ENCODE measurements around the gene SEC61A2. TPM values are rescaled to one million over a fixed set of nuclear protein-coding genes. Genes with fewer than 3 reads are reported as not detected.
A peak's percentile ranks its signal among the peaks of the same experiment; 100 is the strongest.

The SEC61A2 gene
- total and polyA plus RNA-seq, 10 of the 15 experiments (the other 5 are each of a cell fraction or from before 2014, with no cell fraction given), result 3.0 to 36.2 (median 8.6) TPM

DNA sequence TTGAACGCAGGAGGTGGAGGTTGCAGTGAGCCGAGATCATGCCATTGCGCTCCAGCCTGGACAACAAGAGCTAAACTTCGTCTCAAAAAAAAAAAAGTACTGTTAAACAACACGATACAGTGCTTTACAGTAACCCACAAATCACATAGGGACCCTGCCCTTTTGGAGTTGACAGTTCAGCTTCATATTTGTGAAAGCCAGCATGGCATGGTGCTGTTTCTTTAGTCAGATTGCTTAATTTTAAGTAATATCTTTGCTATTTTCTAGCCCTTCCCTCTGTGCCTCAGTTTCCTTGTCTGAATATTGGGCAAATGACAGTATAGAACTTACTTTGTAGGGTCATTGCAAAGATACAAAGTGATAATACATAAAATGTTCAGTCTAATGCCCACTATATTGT is 71.4 kb downstream of the SEC61A2 start (continued):
- TF ChIP-seq, protein P1, sequence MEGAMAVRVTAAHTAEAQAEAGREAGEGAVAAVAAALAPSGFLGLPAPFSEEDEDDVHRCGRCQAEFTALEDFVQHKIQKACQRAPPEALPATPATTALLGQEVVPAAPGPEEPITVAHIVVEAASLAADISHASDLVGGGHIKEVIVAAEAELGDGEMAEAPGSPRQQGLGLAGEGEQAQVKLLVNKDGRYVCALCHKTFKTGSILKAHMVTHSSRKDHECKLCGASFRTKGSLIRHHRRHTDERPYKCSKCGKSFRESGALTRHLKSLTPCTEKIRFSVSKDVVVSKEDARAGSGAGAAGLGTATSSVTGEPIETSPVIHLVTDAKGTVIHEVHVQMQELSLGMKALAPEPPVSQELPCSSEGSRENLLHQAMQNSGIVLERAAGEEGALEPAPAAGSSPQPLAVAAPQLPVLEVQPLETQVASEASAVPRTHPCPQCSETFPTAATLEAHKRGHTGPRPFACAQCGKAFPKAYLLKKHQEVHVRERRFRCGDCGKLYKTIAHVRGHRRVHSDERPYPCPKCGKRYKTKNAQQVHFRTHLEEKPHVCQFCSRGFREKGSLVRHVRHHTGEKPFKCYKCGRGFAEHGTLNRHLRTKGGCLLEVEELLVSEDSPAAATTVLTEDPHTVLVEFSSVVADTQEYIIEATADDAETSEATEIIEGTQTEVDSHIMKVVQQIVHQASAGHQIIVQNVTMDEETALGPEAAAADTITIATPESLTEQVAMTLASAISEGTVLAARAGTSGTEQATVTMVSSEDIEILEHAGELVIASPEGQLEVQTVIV (IDR thresholded peaks at IDR 0.05; ENCODE audit: borderline replicate concordance, partially characterized antibody), result no peak
- no peak for TF ChIP-seq LARP7 (IDR thresholded peaks at IDR 0.05)

GRCh38 chr10:12201543-12201942 is 72.1 kb downstream of the SEC61A2 start:
- peak; percentile 15; the same call in 2 of the 3 replicates for ATAC-seq
- intact Hi-C loops (cut with micrococcal nuclease; ENCODE audit: unreplicated experiment) (no loop called here), in situ Hi-C loops (cut with MboI) (no loop called here)
- Histone ChIP-seq H3K4me2 (ENCODE audit: control insufficient read depth, insufficient read depth) (no peak overlapping the region), H3K4me3 (no peak overlapping the region), H3K36me3 (ENCODE audit: control insufficient read depth in 2 of 2, insufficient read depth in 2 of 2, low read length in 1 of 2) (peaks cover 0 to 32% of the 10 kb centered on the region in 2 experiments), H3K9me3 (replicated peaks; ENCODE audit: control insufficient read depth, insufficient read depth, low read length) (no peaks in the 10 kb centered on the region), H2AFZ (ENCODE audit: control insufficient read depth, low read depth, low read length) (no peak overlapping the region), H3K9ac (ENCODE audit: control insufficient read depth, insufficient read depth, low read length) (no peak overlapping the region), H3K4me1 (ENCODE audit: control insufficient read depth, insufficient read depth, low read length) (peaks cover 7% of the 10 kb centered on the region; the same call in 1 of the 2 replicates), H4K20me1 (ENCODE audit: control insufficient read depth, insufficient read depth) (peaks cover 4% of the 10 kb centered on the region; the same call in 1 of the 2 replicates), H3K79me2 (ENCODE audit: control insufficient read depth, insufficient read depth, low read length) (peaks cover 78% of the 10 kb centered on the region), H3K27ac (ENCODE audit: control insufficient read depth, insufficient read depth) (no peak overlapping the region), H3K27me3 (replicated peaks in 1 of 2; ENCODE audit: control insufficient read depth in 2 of 2, insufficient read depth in 2 of 2, low read length in 1 of 2) (no peaks in the 10 kb centered on the region)
- no peak for DNase-seq (ENCODE audit: low read depth, low spot score)
- ChIA-PET SMC1A (ENCODE audit: uncharacterized antibody, unreplicated experiment) (interaction anchor here (1.7 kb wide), 1 partner anchor 13 kb away, joined by 7 read pairs; no protein-coding TSS in a partner anchor), POLR2A (no interaction called here), RAD21 (ENCODE audit: unreplicated experiment) (no interaction called here), CTCF (interaction anchor here (7.0 kb wide), 1 partner anchor 13 kb away, joined by 53 read pairs; no protein-coding TSS in a partner anchor)
- BruUV-seq (replicated peaks), result no TSS peak
- TF ChIP-seq EZH2 (IDR thresholded peaks at IDR 0.05; ENCODE audit: borderline replicate concordance, control insufficient read depth, low read depth, low read length) (no peak), MAX (IDR thresholded peaks at IDR 0.05; ENCODE audit: low read depth, low read length) (no peak), TAF1 (IDR thresholded peaks at IDR 0.05; ENCODE audit: borderline replicate concordance, low read depth, low read length) (no peak), HDGF (IDR thresholded peaks at IDR 0.05) (0 out of 2 replicates have a peak, but pooled peaks have one; percentile 45)
- FAIRE-seq, result no peak
- WGBS (ENCODE audit: insufficient coverage, insufficient replicate concordance, low lambda C conversion rate, missing lambda C conversion rate), result 76% methylated on average over 3 of the region's 3 CpGs
